ENCODE results near the gene GNS.

The GNS gene

GRCh38 chr12:64674367-64674922, 84.8 kb downstream of the GNS start:
- H2BK15ac ChIP-seq (ENCODE audit: low read length), result no peak overlapping the region
- no peak overlapping the region for H3K9ac ChIP-seq (ENCODE audit: low read depth, low read length, poor library complexity)
- peaks cover 5% of the 10 kb centered on the region for H3K79me1 ChIP-seq (ENCODE audit: low read depth, low read length)
- no peak overlapping the region for H3K27ac ChIP-seq (replicated peaks; ENCODE audit: low read length)
- H4K8ac ChIP-seq (ENCODE audit: low read depth, low read length), result peak overlapping the region; percentile 66
- no peak overlapping the region for H3K14ac ChIP-seq (ENCODE audit: low read length)
- H4K91ac ChIP-seq (ENCODE audit: low read depth, low read length, poor library complexity), result no peak overlapping the region
- H3K36me3 ChIP-seq (replicated peaks in 1 of 2; ENCODE audit: control insufficient read depth in 2 of 2, insufficient read depth in 2 of 2, low read length in 2 of 2), result no peaks in the 10 kb centered on the region
- no peak overlapping the region for H2AFZ ChIP-seq (ENCODE audit: low read length)
- H3K4ac ChIP-seq (ENCODE audit: low read length), result no peak overlapping the region
- no peak overlapping the region for H2BK5ac ChIP-seq (ENCODE audit: low read length)
- no peak overlapping the region for H2BK12ac ChIP-seq (ENCODE audit: low read length)
- no peaks in the 10 kb centered on the region for H3K27me3 ChIP-seq (ENCODE audit: control insufficient read depth in 3 of 3, insufficient read depth in 3 of 3, low read depth in 1 of 3, low read length in 3 of 3)
- WGBS, 2 donors (ENCODE audit: extremely low coverage in 2 of 2, insufficient read length in 2 of 2, insufficient replicate concordance in 1 of 2), result no CpG with 5 or more reads among the region's 10 CpGs
- H3K4me2 ChIP-seq (ENCODE audit: insufficient read depth, low read length, poor library complexity, severe bottlenecking), result no peak overlapping the region
- peak overlapping the region; percentile 22 for H3K18ac ChIP-seq (ENCODE audit: low read length)
- H3K9me3 ChIP-seq (replicated peaks in 1 of 2; ENCODE audit: control insufficient read depth in 2 of 2, insufficient read depth in 1 of 2, low read depth in 1 of 2, low read length in 2 of 2), result no peaks in the 10 kb centered on the region
- peak overlapping the region; percentile 6 for H2AK5ac ChIP-seq (ENCODE audit: low read depth, low read length)
- DNase-seq (ENCODE audit: low spot score), result no peak
- H3K4me3 ChIP-seq (ENCODE audit: low read length in 2 of 2), result no peak overlapping the region
- H3K23ac ChIP-seq (ENCODE audit: low read depth, low read length, poor library complexity), result no peak overlapping the region
- no peak overlapping the region for H2BK120ac ChIP-seq (ENCODE audit: low read depth, low read length)
- H3K4me1 ChIP-seq (ENCODE audit: control insufficient read depth in 2 of 2, insufficient read depth in 1 of 2, low read depth in 1 of 2, low read length in 2 of 2), result peaks cover 8 to 23% of the 10 kb centered on the region in 2 donors

GRCh38 chr12:64673490-64674169, 85.6 kb downstream of the GNS start:
- Histone ChIP-seq H2BK12ac (ENCODE audit: low read length) (no peak overlapping the region), H3K23ac (ENCODE audit: low read depth, low read length, poor library complexity) (no peak overlapping the region), H3K9ac (ENCODE audit: low read depth, low read length, poor library complexity) (no peak overlapping the region), H3K79me1 (ENCODE audit: low read depth, low read length) (peaks cover 5% of the 10 kb centered on the region), H4K8ac (ENCODE audit: low read depth, low read length) (no peak overlapping the region), H3K4me3 (ENCODE audit: low read length in 2 of 2) (no peak overlapping the region), H3K4me2 (ENCODE audit: insufficient read depth, low read length, poor library complexity, severe bottlenecking) (no peak overlapping the region), H3K4ac (ENCODE audit: low read length) (no peak overlapping the region), H3K18ac (ENCODE audit: low read length) (no peak overlapping the region), H3K36me3 (replicated peaks in 1 of 2; ENCODE audit: control insufficient read depth in 2 of 2, insufficient read depth in 2 of 2, low read length in 2 of 2) (no peaks in the 10 kb centered on the region), H3K9me3 (replicated peaks in 1 of 2; ENCODE audit: control insufficient read depth in 2 of 2, insufficient read depth in 1 of 2, low read depth in 1 of 2, low read length in 2 of 2) (no peaks in the 10 kb centered on the region), H2AK5ac (ENCODE audit: low read depth, low read length) (no peak overlapping the region), H3K27me3 (ENCODE audit: control insufficient read depth in 3 of 3, insufficient read depth in 3 of 3, low read depth in 1 of 3, low read length in 3 of 3) (no peaks in the 10 kb centered on the region), H2BK15ac (ENCODE audit: low read length) (no peak overlapping the region), H2AFZ (ENCODE audit: low read length) (no peak overlapping the region), H2BK120ac (ENCODE audit: low read depth, low read length) (no peak overlapping the region), H3K14ac (ENCODE audit: low read length) (no peak overlapping the region), H3K27ac (replicated peaks; ENCODE audit: low read length) (no peak overlapping the region), H4K91ac (ENCODE audit: low read depth, low read length, poor library complexity) (no peak overlapping the region), H3K4me1 (ENCODE audit: control insufficient read depth in 2 of 2, insufficient read depth in 1 of 2, low read depth in 1 of 2, low read length in 2 of 2) (peaks cover 12 to 25% of the 10 kb centered on the region in 2 donors), H2BK5ac (ENCODE audit: low read length) (no peak overlapping the region)
- DNase-seq (ENCODE audit: low spot score), result peak; percentile 24
- no CpG with 5 or more reads among the region's 9 CpGs for WGBS, 2 donors (ENCODE audit: extremely low coverage in 2 of 2, insufficient read length in 2 of 2, insufficient replicate concordance in 1 of 2)

GRCh38 chr12:64672925-64673409, 86.2 kb downstream of the GNS start:
- no peaks in the 10 kb centered on the region for H3K36me3 ChIP-seq (replicated peaks in 1 of 2; ENCODE audit: control insufficient read depth in 2 of 2, insufficient read depth in 2 of 2, low read length in 2 of 2)
- H3K18ac ChIP-seq (ENCODE audit: low read length), result no peak overlapping the region
- no peaks in the 10 kb centered on the region for H3K27me3 ChIP-seq (ENCODE audit: control insufficient read depth in 3 of 3, insufficient read depth in 3 of 3, low read depth in 1 of 3, low read length in 3 of 3)
- no peaks in the 10 kb centered on the region for H3K9me3 ChIP-seq (replicated peaks in 1 of 2; ENCODE audit: control insufficient read depth in 2 of 2, insufficient read depth in 1 of 2, low read depth in 1 of 2, low read length in 2 of 2)
- H2AFZ ChIP-seq (ENCODE audit: low read length), result no peak overlapping the region
- H3K79me1 ChIP-seq (ENCODE audit: low read depth, low read length), result peaks cover 6% of the 10 kb centered on the region
- H2BK5ac ChIP-seq (ENCODE audit: low read length), result no peak overlapping the region
- no peak overlapping the region for H3K4ac ChIP-seq (ENCODE audit: low read length)
- no peak overlapping the region for H4K8ac ChIP-seq (ENCODE audit: low read depth, low read length)
- no peak overlapping the region for H2AK5ac ChIP-seq (ENCODE audit: low read depth, low read length)
- H2BK12ac ChIP-seq (ENCODE audit: low read length), result no peak overlapping the region
- no peak overlapping the region for H2BK120ac ChIP-seq (ENCODE audit: low read depth, low read length)
- no peak overlapping the region for H3K14ac ChIP-seq (ENCODE audit: low read length)
- H3K23ac ChIP-seq (ENCODE audit: low read depth, low read length, poor library complexity), result no peak overlapping the region
- DNase-seq (ENCODE audit: low spot score), result no peak
- H3K27ac ChIP-seq (replicated peaks; ENCODE audit: low read length), result no peak overlapping the region
- H3K4me3 ChIP-seq (ENCODE audit: low read length in 2 of 2), result no peak overlapping the region
- no peak overlapping the region for H2BK15ac ChIP-seq (ENCODE audit: low read length)
- H3K9ac ChIP-seq (ENCODE audit: low read depth, low read length, poor library complexity), result no peak overlapping the region
- no peak overlapping the region for H4K91ac ChIP-seq (ENCODE audit: low read depth, low read length, poor library complexity)
- H3K4me2 ChIP-seq (ENCODE audit: insufficient read depth, low read length, poor library complexity, severe bottlenecking), result no peak overlapping the region
- no CpG with 5 or more reads among the region's 8 CpGs for WGBS, 2 donors (ENCODE audit: extremely low coverage in 2 of 2, insufficient read length in 2 of 2, insufficient replicate concordance in 1 of 2)
- peaks cover 12 to 25% of the 10 kb centered on the region in 2 donors for H3K4me1 ChIP-seq (ENCODE audit: control insufficient read depth in 2 of 2, insufficient read depth in 1 of 2, low read depth in 1 of 2, low read length in 2 of 2)

- Histone ChIP-seq H4K8ac (ENCODE audit: low read depth, low read length) (no peak overlapping the region), H3K9ac (ENCODE audit: low read depth, low read length, poor library complexity) (no peak overlapping the region), H3K4me3 (ENCODE audit: low read length in 2 of 2) (no peak overlapping the region), H3K4me2 (ENCODE audit: insufficient read depth, low read length, poor library complexity, severe bottlenecking) (no peak overlapping the region), H2AK5ac (ENCODE audit: low read depth, low read length) (no peak overlapping the region), H3K23ac (ENCODE audit: low read depth, low read length, poor library complexity) (no peak overlapping the region), H2BK120ac (ENCODE audit: low read depth, low read length) (no peak overlapping the region), H3K27ac (replicated peaks; ENCODE audit: low read length) (no peak overlapping the region), H3K4me1 (ENCODE audit: control insufficient read depth in 2 of 2, insufficient read depth in 1 of 2, low read depth in 1 of 2, low read length in 2 of 2) (peaks cover 12 to 25% of the 10 kb centered on the region in 2 donors), H2BK12ac (ENCODE audit: low read length) (no peak overlapping the region), H3K9me3 (replicated peaks in 1 of 2; ENCODE audit: control insufficient read depth in 2 of 2, insufficient read depth in 1 of 2, low read depth in 1 of 2, low read length in 2 of 2) (no peaks in the 10 kb centered on the region), H2AFZ (ENCODE audit: low read length) (no peak overlapping the region), H3K36me3 (replicated peaks in 1 of 2; ENCODE audit: control insufficient read depth in 2 of 2, insufficient read depth in 2 of 2, low read length in 2 of 2) (no peaks in the 10 kb centered on the region), H4K91ac (ENCODE audit: low read depth, low read length, poor library complexity) (no peak overlapping the region), H3K27me3 (ENCODE audit: control insufficient read depth in 3 of 3, insufficient read depth in 3 of 3, low read depth in 1 of 3, low read length in 3 of 3) (no peaks in the 10 kb centered on the region), H3K4ac (ENCODE audit: low read length) (no peak overlapping the region), H3K18ac (ENCODE audit: low read length) (no peak overlapping the region), H2BK5ac (ENCODE audit: low read length) (no peak overlapping the region), H2BK15ac (ENCODE audit: low read length) (no peak overlapping the region), H3K79me1 (ENCODE audit: low read depth, low read length) (peaks cover 6% of the 10 kb centered on the region), H3K14ac (ENCODE audit: low read length) (no peak overlapping the region)
- no peak for DNase-seq (ENCODE audit: low spot score)
- no CpG with 5 or more reads among the region's 4 CpGs for WGBS, 2 donors (ENCODE audit: extremely low coverage in 2 of 2, insufficient read length in 2 of 2, insufficient replicate concordance in 1 of 2)
Observed at GRCh38 chr12:64671681-64672080, 87.5 kb downstream of the GNS start.
